SK-N-SH (cell line): ENCODE measurements around the gene TPST2. TPM values are rescaled to one million over a fixed set of nuclear protein-coding genes. Genes with fewer than 3 reads are reported as not detected.

Experiments used
- CTCF ChIA-PET: fragments of 300-600, 350-600 bp; formaldehyde crosslinking; extraction: SDS; loops from one replicate; lab custom pipeline; 2021; lab: Yijun Ruan, JAX
- POLR2A ChIA-PET: fragments of 350-600 bp; sonication (Branson Sonifier 250); formaldehyde crosslinking; extraction: SDS; loops from one replicate; lab custom pipeline; 2020; ENCODE audit warnings: antibody characterized with exemption, inconsistent platforms; lab: Yijun Ruan, JAX
- DNase-seq: peaks from one replicate; pipeline ENCODE4 v3.0.0; 2012
- H2AFZ ChIP-seq: fragments of 200-600 bp; sonication (generic); 2 replicates; pipeline ENCODE4 v1.8.1; 2016; ENCODE audit warnings: antibody characterized with exemption, mild to moderate bottlenecking, low read depth
- H3F3A ChIP-seq: fragments of 200-600 bp; sonication (generic); replicated peaks from 2 replicates; pipeline ENCODE3; 2016; ENCODE audit warnings: antibody characterized with exemption, mild to moderate bottlenecking; ENCODE audit not compliant: insufficient read depth
- H3K27ac ChIP-seq, 2 experiments: fragments of 200-500 bp in 1 of 2; fragments of 200-600 bp in 1 of 2; sonication (Bioruptor generic) in 1 of 2; sonication (generic), shearing (Covaris generic) in 1 of 2; 2 replicates each; pipeline versions ENCODE4 v1.5.1 to v1.6.1; 2014 to 2016; ENCODE audit warnings: low read depth in 2 of 2, inconsistent platforms in 1 of 2, low read length in 1 of 2, mild to moderate bottlenecking in 1 of 2, mixed read lengths in 1 of 2
- H3K27me3 ChIP-seq: fragments of 200-600 bp; sonication (generic), shearing (Covaris generic); 2 replicates; pipeline ENCODE4 v1.6.1; 2016; ENCODE audit warnings: mixed run types; ENCODE audit not compliant: insufficient read depth
- H3K36me3 ChIP-seq, 2 experiments: fragments of 200-500 bp in 1 of 2; fragments of 200-600 bp in 1 of 2; sonication (Bioruptor generic) in 1 of 2; sonication (generic) in 1 of 2; replicated peaks in 1 of 2; 2 replicates each; pipeline versions ENCODE3 to v1.5.1; 2014 to 2016; ENCODE audit warnings: low read length in 1 of 2, mild to moderate bottlenecking in 1 of 2; ENCODE audit not compliant: insufficient read depth in 2 of 2, control insufficient read depth in 1 of 2
- H3K4me1 ChIP-seq, 2 experiments: fragments of 200-500 bp in 1 of 2; fragments of 200-600 bp in 1 of 2; sonication (Bioruptor generic) in 1 of 2; sonication (generic), shearing (Covaris generic) in 1 of 2; 2 replicates each; pipeline versions ENCODE4 v1.5.1 to v1.6.1; 2014 to 2016; ENCODE audit warnings: low read depth in 1 of 2, low read length in 1 of 2, mixed run types in 1 of 2; ENCODE audit not compliant: insufficient read depth in 2 of 2, control insufficient read depth in 1 of 2
- H3K4me2 ChIP-seq: fragments of 200-600 bp; sonication (generic), shearing (Covaris generic); 2 replicates; pipeline ENCODE4 v1.6.1; 2017; ENCODE audit warnings: mixed run types
- H3K4me3 ChIP-seq, 2 experiments: fragments of 200-500 bp in 1 of 2; fragments of 200-600 bp in 1 of 2; sonication (Bioruptor generic) in 1 of 2; sonication (generic), shearing (Covaris generic) in 1 of 2; 2 replicates each; pipeline versions ENCODE4 v1.5.1 to v1.8.1; 2014 to 2016; ENCODE audit warnings: low read depth in 2 of 2, inconsistent platforms in 1 of 2, low read length in 1 of 2, mild to moderate bottlenecking in 1 of 2, mixed read lengths in 1 of 2, moderate library complexity in 1 of 2
- H3K79me2 ChIP-seq: fragments of 200-600 bp; sonication (generic); 2 replicates; pipeline ENCODE4 v1.8.1; 2017; ENCODE audit warnings: mild to moderate bottlenecking; ENCODE audit not compliant: insufficient read depth
- H3K9ac ChIP-seq: fragments of 200-600 bp; sonication (generic); 2 replicates; pipeline ENCODE4 v1.6.1; 2017; ENCODE audit warnings: mixed run types
- H3K9me2 ChIP-seq: fragments of 200-600 bp; sonication (generic); 2 replicates; pipeline ENCODE4 v1.6.1; 2017; ENCODE audit warnings: mixed run types
- H3K9me3 ChIP-seq: fragments of 200-600 bp; sonication (generic); 2 replicates; pipeline ENCODE4 v1.6.1; 2017; ENCODE audit warnings: mixed run types, mild to moderate bottlenecking, moderate library complexity
- H4K20me1 ChIP-seq: fragments of 200-600 bp; sonication (generic); 2 replicates; pipeline ENCODE4 v1.6.1; 2017; ENCODE audit warnings: mild to moderate bottlenecking, mixed run types; ENCODE audit not compliant: insufficient read depth
- CHD2 ChIP-seq: fragments of 150-350 bp; IDR thresholded peaks from 2 replicates; pipeline ENCODE4 v1.6.1; 2018; ENCODE audit warnings: low read length; ENCODE audit not compliant: partially characterized antibody
- CTCF ChIP-seq: fragments of 200-600 bp; sonication (generic); IDR thresholded peaks from 2 replicates; pipeline ENCODE4 v1.6.1; 2017; ENCODE audit warnings: antibody characterized with exemption, mild to moderate bottlenecking, moderate library complexity
- ELF1 ChIP-seq: IDR thresholded peaks from 2 replicates; pipeline ENCODE4 v1.4.0; 2012
- EZH2phosphoT487 ChIP-seq: fragments of 200-600 bp; sonication (generic); IDR thresholded peaks from 2 replicates; pipeline ENCODE4 v1.6.1; 2017; ENCODE audit warnings: low read depth, mixed run types, mild to moderate bottlenecking, antibody characterized with exemption, moderate library complexity, borderline replicate concordance
- FOXJ3 ChIP-seq: sonication (generic); formaldehyde crosslinking; IDR thresholded peaks from 2 replicates; pipeline ENCODE4 v1.5.1; 2020; ENCODE audit warnings: mild to moderate bottlenecking, missing genetic modification reagents
- FOXM1 ChIP-seq: IDR thresholded peaks from 2 replicates; pipeline ENCODE4 v1.4.0; 2012; ENCODE audit warnings: low read depth, mild to moderate bottlenecking
- IRF3 ChIP-seq: fragments of 150-350 bp; IDR thresholded peaks from 2 replicates; pipeline ENCODE4 v1.6.1; 2016; ENCODE audit warnings: mild to moderate bottlenecking, low read depth, low read length
- JUND ChIP-seq: IDR thresholded peaks from 2 replicates; pipeline ENCODE4 v1.4.0; 2012
- MEF2A ChIP-seq: IDR thresholded peaks from 2 replicates; pipeline ENCODE4 v1.4.0; 2012; ENCODE audit warnings: low read depth, borderline replicate concordance
- NFIC ChIP-seq: IDR thresholded peaks from 2 replicates; pipeline ENCODE4 v1.4.0; 2012; ENCODE audit warnings: borderline replicate concordance
- NRF1 ChIP-seq: IDR thresholded peaks from 2 replicates; pipeline ENCODE4 v1.6.1; 2012; ENCODE audit warnings: low read depth, mild to moderate bottlenecking, low read length
- PBX3 ChIP-seq: IDR thresholded peaks from 2 replicates; pipeline ENCODE4; 2012
- POLR2AphosphoS5 ChIP-seq: IDR thresholded peaks from 2 replicates; pipeline ENCODE4 v1.6.1; 2012; ENCODE audit warnings: low read depth, low read length
- RFX5 ChIP-seq: IDR thresholded peaks from 2 replicates; pipeline ENCODE4 v1.6.1; 2012; ENCODE audit warnings: mild to moderate bottlenecking, improper control_type of control experiment, low read length
- TAF1 ChIP-seq: IDR thresholded peaks from 2 replicates; pipeline ENCODE4 v1.6.1; 2012; ENCODE audit warnings: low read depth, mild to moderate bottlenecking, low read length, moderate library complexity, borderline replicate concordance
- TEAD4 ChIP-seq: IDR thresholded peaks from 2 replicates; pipeline ENCODE4 v1.4.0; 2012; ENCODE audit warnings: mild to moderate bottlenecking, borderline replicate concordance; ENCODE audit not compliant: insufficient read depth
- USF1 ChIP-seq: IDR thresholded peaks from 2 replicates; pipeline ENCODE4 v1.4.0; 2012; ENCODE audit warnings: low read depth, borderline replicate concordance
- USF2 ChIP-seq: fragments of 150-350 bp; IDR thresholded peaks from 2 replicates; pipeline ENCODE4 v1.6.1; 2017; ENCODE audit warnings: antibody characterized with exemption, low read length, low read depth, borderline replicate concordance
- WGBS: methylation state at CpG from one replicate; pipeline ENCODE4 v1.1.6; 2017; ENCODE audit warnings: low lambda C conversion rate; 5-methylcytosine and 5-hydroxymethylcytosine counted together
- polyA plus RNA-seq, 3 experiments: library from polyadenylated mRNA; depleted of rRNA; stranded (reverse); fragments of >200 nt; gene quantifications; 2 replicates each; pipeline ENCODE4 v1.2.3, GENCODE V29; 2012

Gene TPST2
- polyA plus RNA-seq, 1 of the 3 experiments (the other 2 are of a cell fraction): 58.4 TPM

GRCh38 chr22:26541167-26541819 lies 48.6 kb downstream of the TPST2 start:
- Histone ChIP-seq H3K9ac (no peak overlapping the region), H3K27me3 (no peaks in the 10 kb centered on the region), H4K20me1 (no peaks in the 10 kb centered on the region), H2AFZ (no peak overlapping the region), H3K79me2 (peaks cover 6% of the 10 kb centered on the region; the same call in 1 of the 2 replicates), H3K36me3 (peaks cover 4 to 5% of the 10 kb centered on the region in 2 experiments), H3K9me2 (no peaks in the 10 kb centered on the region), H3K4me3 (no peak overlapping the region), H3K4me1 (no peaks in the 10 kb centered on the region; a peak in 1 of 4 replicates), H3F3A (no peaks in the 10 kb centered on the region), H3K9me3 (no peaks in the 10 kb centered on the region)
- DNase-seq: no peak
- CTCF ChIA-PET: no interaction called here
- POLR2A ChIA-PET: interaction anchor here (0.5 kb wide), 1 partner anchor 21 kb away, joined by 3 read pairs; no protein-coding TSS in a partner anchor
- 97% methylated on average over 26 of the region's 47 CpGs for WGBS
- TF ChIP-seq TAF1 (no peak), TEAD4 (no peak), FOXM1 (no peak), USF2 (no peak), ELF1 (no peak), EZH2phosphoT487 (no peak), NRF1 (no peak), PBX3 (no peak), FOXJ3 (CRISPR knock-in tag) (no peak), CTCF (no peak), CHD2 (no peak)
- TF ChIP-seq, all 33 proteins: peak for 0
- no peak overlapping the region for H3K4me2 ChIP-seq
- no peak overlapping the region for H3K27ac ChIP-seq

- no peak overlapping the region for H3K4me2 ChIP-seq
- ChIA-PET CTCF (no interaction called here), POLR2A (no interaction called here)
- TF ChIP-seq ELF1 (no peak), TAF1 (no peak), USF1 (no peak), MEF2A (no peak), RFX5 (no peak), JUND (no peak), POLR2AphosphoS5 (no peak), NFIC (no peak), TEAD4 (no peak), IRF3 (no peak), CHD2 (no peak), FOXM1 (no peak), CTCF (no peak)
- H3K27me3 ChIP-seq: no peaks in the 10 kb centered on the region
- H3F3A ChIP-seq: no peaks in the 10 kb centered on the region
- no peaks in the 10 kb centered on the region for H3K79me2 ChIP-seq
- H3K9ac ChIP-seq: no peak overlapping the region
- no peak for DNase-seq
- no peaks in the 10 kb centered on the region for H4K20me1 ChIP-seq
- no peaks in the 10 kb centered on the region for H3K9me3 ChIP-seq
- no peak overlapping the region for H3K27ac ChIP-seq
- H3K4me3 ChIP-seq: no peak overlapping the region
- H3K4me1 ChIP-seq: no peaks in the 10 kb centered on the region
- 92% methylated on average over 2 of the region's 2 CpGs for WGBS
- H3K36me3 ChIP-seq: peaks cover 4 to 5% of the 10 kb centered on the region in 2 experiments
- no peaks in the 10 kb centered on the region for H3K9me2 ChIP-seq
- H2AFZ ChIP-seq: no peak overlapping the region
These were observed 49.8 kb downstream of the TPST2 start for GRCh38 chr22:26540119-26540518.
